Astrocyte (in vitro differentiated cells and primary cell): ENCODE data around the gene CMTR1. TPM values are rescaled to one million over a fixed set of nuclear protein-coding genes. Genes with fewer than 3 reads are reported as not detected.

ENCODE experiments used
- DNase-seq: peaks from one replicate; pipeline ENCODE4 v3.0.0-alpha.2; 2010; ENCODE audit warnings: low read depth
- FAIRE-seq: peaks from 2 replicates; lab custom pipeline; 2011; peaks lifted over from hg19 to GRCh38; lab: Jason Lieb, UNC
- H2AFZ ChIP-seq: 2 replicates; pipeline ENCODE4 v1.6.0; 2012; ENCODE audit warnings: low read depth, low read length, inconsistent platforms
- H3K27ac ChIP-seq: 2 replicates; pipeline ENCODE4 v1.5.1; 2011; ENCODE audit warnings: low read depth, low read length, inconsistent platforms
- H3K27me3 ChIP-seq: 2 replicates; pipeline ENCODE4 v1.6.0; 2011; ENCODE audit warnings: low read length, inconsistent platforms; ENCODE audit not compliant: insufficient read depth
- H3K36me3 ChIP-seq: 2 replicates; pipeline ENCODE4 v1.5.1; 2011; ENCODE audit warnings: low read length, inconsistent platforms; ENCODE audit not compliant: insufficient read depth
- H3K4me1 ChIP-seq: 2 replicates; pipeline ENCODE4 v1.5.1; 2011; ENCODE audit warnings: low read length, inconsistent platforms; ENCODE audit not compliant: insufficient read depth
- H3K4me2 ChIP-seq: 2 replicates; pipeline ENCODE4 v1.6.0; 2012; ENCODE audit warnings: low read length, inconsistent platforms
- H3K4me3 ChIP-seq: 2 replicates; pipeline ENCODE4 v1.5.1; 2011; ENCODE audit warnings: low read depth, mild to moderate bottlenecking, low read length, inconsistent platforms; ENCODE audit not compliant: insufficient read depth
- H3K79me2 ChIP-seq: 2 replicates; pipeline ENCODE4 v1.6.0; 2012; ENCODE audit warnings: mild to moderate bottlenecking, low read length, inconsistent platforms; ENCODE audit not compliant: insufficient read depth
- H3K9ac ChIP-seq: 2 replicates; pipeline ENCODE4 v1.6.0; 2012; ENCODE audit warnings: mild to moderate bottlenecking, low read length, inconsistent platforms
- H3K9me3 ChIP-seq: 2 replicates; pipeline ENCODE4 v1.5.1; 2012; ENCODE audit warnings: low read depth, mild to moderate bottlenecking, low read length, inconsistent platforms; ENCODE audit not compliant: insufficient read depth
- H4K20me1 ChIP-seq: 2 replicates; pipeline ENCODE4 v1.6.0; 2012; ENCODE audit warnings: low read length, inconsistent platforms; ENCODE audit not compliant: insufficient read depth
- H3K27ac Mint-ChIP-seq: one replicate; pipeline ENCODE4 v1.8.0; 2021; ENCODE audit warnings: mild to moderate bottlenecking, mixed read lengths; ENCODE audit not compliant: unreplicated experiment
- H3K27me3 Mint-ChIP-seq: one replicate; pipeline ENCODE4 v1.8.0; 2021; ENCODE audit warnings: low read depth, mixed read lengths; ENCODE audit not compliant: unreplicated experiment
- H3K36me3 Mint-ChIP-seq: one replicate; pipeline ENCODE4 v1.8.0; 2021; ENCODE audit warnings: low read depth, mixed read lengths; ENCODE audit not compliant: unreplicated experiment
- H3K4me1 Mint-ChIP-seq: one replicate; pipeline ENCODE4 v1.8.0; 2021; ENCODE audit warnings: low read depth, mixed read lengths; ENCODE audit not compliant: unreplicated experiment
- H3K4me3 Mint-ChIP-seq: one replicate; pipeline ENCODE4 v1.8.0; 2021; ENCODE audit warnings: mild to moderate bottlenecking, moderate library complexity, mixed read lengths; ENCODE audit not compliant: unreplicated experiment
- H3K9me3 Mint-ChIP-seq: one replicate; pipeline ENCODE4 v1.8.0; 2021; ENCODE audit warnings: mild to moderate bottlenecking, mixed read lengths; ENCODE audit not compliant: unreplicated experiment
- CTCF ChIP-seq: IDR thresholded peaks from 2 replicates; pipeline ENCODE4 v1.5.1; 2011; ENCODE audit warnings: low read depth, mild to moderate bottlenecking, inconsistent platforms, low read length, moderate library complexity; ENCODE audit not compliant: insufficient read depth
- EZH2 ChIP-seq: IDR thresholded peaks from 2 replicates; pipeline ENCODE4 v1.6.1; 2012; ENCODE audit warnings: mild to moderate bottlenecking, low read length, inconsistent platforms; ENCODE audit not compliant: insufficient read depth
- total RNA-seq: library from RNA; stranded (reverse); gene quantifications from 2 replicates; pipeline ENCODE4 v1.2.1, GENCODE V29; 2021

Gene CMTR1
- total RNA-seq, 1 donor from 2014 or later = 44.1 TPM

- no peaks in the 10 kb centered on the region for H3K9me3 Mint-ChIP-seq
- Histone ChIP-seq H4K20me1 (peaks cover 11% of the 10 kb centered on the region), H3K4me1 (no peaks in the 10 kb centered on the region), H3K9me3 (no peaks in the 10 kb centered on the region), H2AFZ (no peak overlapping the region), H3K4me2 (no peak overlapping the region), H3K36me3 (peaks cover 7% of the 10 kb centered on the region), H3K9ac (no peak overlapping the region), H3K27me3 (no peaks in the 10 kb centered on the region), H3K27ac (no peak overlapping the region), H3K79me2 (no peaks in the 10 kb centered on the region), H3K4me3 (no peak overlapping the region)
- peaks cover 16% of the 10 kb centered on the region for H3K36me3 Mint-ChIP-seq
- no peaks in the 10 kb centered on the region for H3K4me1 Mint-ChIP-seq
- no peaks in the 10 kb centered on the region for H3K27me3 Mint-ChIP-seq
- TF ChIP-seq CTCF (no peak), EZH2 (no peak)
- DNase-seq (no peak), FAIRE-seq (no peak)
- H3K27ac Mint-ChIP-seq = no peak overlapping the region
- H3K4me3 Mint-ChIP-seq = no peak overlapping the region
These were observed 48.9 kb downstream of the CMTR1 start for GRCh38 chr6:37481711-37482605.

GRCh38 chr6:37482606-37483251, 49.7 kb downstream of the CMTR1 start:
- H3K36me3 ChIP-seq = peaks cover 6% of the 10 kb centered on the region
- TF ChIP-seq CTCF (no peak), EZH2 (no peak)
- FAIRE-seq (no peak), DNase-seq (no peak)
- H4K20me1 ChIP-seq = peaks cover 17% of the 10 kb centered on the region
- H3K4me2 ChIP-seq = no peak overlapping the region
- H3K36me3 Mint-ChIP-seq = peaks cover 16% of the 10 kb centered on the region
- no peak overlapping the region for H2AFZ ChIP-seq
- H3K4me3 Mint-ChIP-seq = no peak overlapping the region
- H3K4me1 ChIP-seq = no peaks in the 10 kb centered on the region
- no peaks in the 10 kb centered on the region for H3K9me3 ChIP-seq
- no peak overlapping the region for H3K4me3 ChIP-seq
- no peaks in the 10 kb centered on the region for H3K4me1 Mint-ChIP-seq
- no peak overlapping the region for H3K27ac Mint-ChIP-seq
- no peaks in the 10 kb centered on the region for H3K27me3 ChIP-seq
- no peaks in the 10 kb centered on the region for H3K79me2 ChIP-seq
- H3K27ac ChIP-seq = no peak overlapping the region
- no peak overlapping the region for H3K9ac ChIP-seq
- H3K27me3 Mint-ChIP-seq = no peaks in the 10 kb centered on the region
- H3K9me3 Mint-ChIP-seq = no peaks in the 10 kb centered on the region
